CD14-positive monocyte (primary cell): ENCODE measurements around the gene TOMM6. TPM values are rescaled to one million over a fixed set of nuclear protein-coding genes. Genes with fewer than 3 reads are reported as not detected.

Source experiments
- DNase-seq, 3 donors: peaks; one replicate each; pipeline ENCODE4 v3.0.0-alpha.2; 2011 to 2022
- H2AFZ ChIP-seq: 2 replicates; pipeline ENCODE4 v1.6.0; 2012; ENCODE audit warnings: mild to moderate bottlenecking, low read depth, low read length, inconsistent platforms; ENCODE audit not compliant: insufficient read depth, poor library complexity, severe bottlenecking
- H3K27ac ChIP-seq, 2 donors: 1 replicate in 1 of 2; 2 replicates in 1 of 2; pipeline ENCODE4 v1.5.1; 2012 to 2013; ENCODE audit warnings: low read length in 2 of 2, control low read depth in 1 of 2, inconsistent platforms in 1 of 2, low read depth in 1 of 2, mild to moderate bottlenecking in 1 of 2
- H3K27me3 ChIP-seq, 2 donors: one replicate each; pipeline versions ENCODE4 v1.6.0 to v1.6.1; 2011 to 2013; ENCODE audit warnings: low read length in 2 of 2; ENCODE audit not compliant: control insufficient read depth in 2 of 2, insufficient read depth in 2 of 2
- H3K36me3 ChIP-seq, 2 donors: replicated peaks in 1 of 2; 1 replicate in 1 of 2; 2 replicates in 1 of 2; pipeline versions ENCODE4 v1.5.1 to v1.6.1; 2012 to 2013; ENCODE audit warnings: low read length in 2 of 2, control low read depth in 1 of 2, inconsistent platforms in 1 of 2, mild to moderate bottlenecking in 1 of 2; ENCODE audit not compliant: insufficient read depth in 2 of 2, control insufficient read depth in 1 of 2
- H3K4me1 ChIP-seq, 2 donors: 1 replicate in 1 of 2; 2 replicates in 1 of 2; pipeline versions ENCODE4 v1.5.1 to v1.6.1; 2012 to 2013; ENCODE audit warnings: low read length in 2 of 2, control low read depth in 1 of 2, inconsistent platforms in 1 of 2, mild to moderate bottlenecking in 1 of 2, moderate library complexity in 1 of 2; ENCODE audit not compliant: insufficient read depth in 2 of 2, control insufficient read depth in 1 of 2
- H3K4me2 ChIP-seq: replicated peaks from 2 replicates; pipeline ENCODE3; 2012; ENCODE audit warnings: low read length, moderate library complexity, mild to moderate bottlenecking; ENCODE audit not compliant: poor library complexity, severe bottlenecking; ENCODE audit errors: extremely low read depth
- H3K4me3 ChIP-seq, 3 experiments: fragments of 200-600 bp in 1 of 3; sonication (generic) in 1 of 3; replicated peaks in 1 of 3; 1 replicate in 2 of 3; 2 replicates in 1 of 3; pipeline ENCODE4 v1.5.1; 2011 to 2013; ENCODE audit warnings: low read length in 3 of 3, mild to moderate bottlenecking in 3 of 3, control low read depth in 2 of 3, low read depth in 2 of 3, inconsistent platforms in 1 of 3, moderate library complexity in 1 of 3
- H3K79me2 ChIP-seq: 2 replicates; pipeline ENCODE4 v1.6.0; 2012; ENCODE audit warnings: mild to moderate bottlenecking, control low read depth, inconsistent platforms, low read length, moderate library complexity; ENCODE audit not compliant: insufficient read depth
- H3K9ac ChIP-seq: 2 replicates; pipeline ENCODE4 v1.6.0; 2017; ENCODE audit warnings: low read length, mild to moderate bottlenecking; ENCODE audit not compliant: insufficient read depth, poor library complexity, severe bottlenecking
- H3K9me3 ChIP-seq, 2 donors: replicated peaks in 1 of 2; 1 replicate in 1 of 2; 2 replicates in 1 of 2; pipeline versions ENCODE4 v1.5.1 to v1.6.1; 2012 to 2013; ENCODE audit warnings: low read length in 2 of 2, control low read depth in 1 of 2; ENCODE audit not compliant: control insufficient read depth in 1 of 2, insufficient read depth in 1 of 2
- H4K20me1 ChIP-seq: 2 replicates; pipeline ENCODE4 v1.6.0; 2012; ENCODE audit warnings: mild to moderate bottlenecking, low read length, control low read depth, moderate library complexity; ENCODE audit not compliant: insufficient read depth
- H3K27ac Mint-ChIP-seq, 7 donors: one replicate each; pipeline ENCODE4 v1.8.0; 2020; ENCODE audit warnings: mild to moderate bottlenecking in 7 of 7, mixed read lengths in 7 of 7, moderate library complexity in 6 of 7, inconsistent platforms in 2 of 7
- H3K27me3 Mint-ChIP-seq, 3 donors: one replicate each; pipeline ENCODE4 v1.8.0; 2021 to 2022; ENCODE audit warnings: low read depth in 3 of 3, mild to moderate bottlenecking in 3 of 3, mixed read lengths in 3 of 3, moderate library complexity in 3 of 3, inconsistent platforms in 1 of 3
- H3K36me3 Mint-ChIP-seq, 2 donors: one replicate each; pipeline ENCODE4 v1.8.0; 2020; ENCODE audit warnings: mixed read lengths in 2 of 2, inconsistent platforms in 1 of 2, mild to moderate bottlenecking in 1 of 2
- H3K4me1 Mint-ChIP-seq: one replicate; pipeline ENCODE4 v1.8.0; 2020; ENCODE audit warnings: mild to moderate bottlenecking, mixed read lengths
- H3K4me3 Mint-ChIP-seq, 2 donors: one replicate each; pipeline ENCODE4 v1.8.0; 2020; ENCODE audit warnings: mild to moderate bottlenecking in 2 of 2, mixed read lengths in 2 of 2, moderate library complexity in 1 of 2
- H3K9me3 Mint-ChIP-seq, 7 donors: one replicate each; pipeline ENCODE4 v1.8.0; 2020 to 2022; ENCODE audit warnings: mixed read lengths in 7 of 7, mild to moderate bottlenecking in 6 of 7, moderate library complexity in 6 of 7, inconsistent platforms in 2 of 7
- CTCF ChIP-seq: fragments of 200-600 bp; IDR thresholded peaks from one replicate; pipeline ENCODE4 v1.8.0; 2022; ENCODE audit warnings: antibody characterized with exemption, mild to moderate bottlenecking
- WGBS: methylation state at CpG from one replicate; pipeline ENCODE4 v1.1.5; 2013; ENCODE audit warnings: missing lambda C conversion rate; ENCODE audit not compliant: insufficient coverage; 5-methylcytosine and 5-hydroxymethylcytosine counted together
- intact Hi-C, 2 donors: fragments of 100-400 bp; cut with micrococcal nuclease; formaldehyde crosslinking; loops; one replicate each; pipeline versions ENCODE4 v1.15.0 to v1.15.1; 2023
- polyA plus RNA-seq, 3 donors: library from polyadenylated mRNA; depleted of rRNA in 1 of 3; unstranded in 2 of 3; stranded (reverse) in 1 of 3; fragments of 300-500 nt in 2 of 3; fragments of >200 nt in 1 of 3; fragmentation: Illumina TruSeq in 2 of 3; gene quantifications; 1 replicate in 2 of 3; 2 replicates in 1 of 3; pipeline ENCODE4 v1.2.3, GENCODE V29; 2012 to 2021

The TOMM6 gene
- polyA plus RNA-seq, 3 donors: 271 to 382 (median 343) TPM

- Histone ChIP-seq H3K9me3 (no peaks in the 10 kb centered on the region), H3K27ac (no peak overlapping the region), H3K4me1 (peaks cover 0 to 5% of the 10 kb centered on the region in 2 donors), H3K9ac (no peak overlapping the region), H3K79me2 (no peaks in the 10 kb centered on the region), H3K27me3 (no peaks in the 10 kb centered on the region), H3K4me3 (no peak overlapping the region), H3K4me2 (no peak overlapping the region), H4K20me1 (no peaks in the 10 kb centered on the region), H3K36me3 (no peaks in the 10 kb centered on the region), H2AFZ (no peak overlapping the region)
- H3K9me3 Mint-ChIP-seq: peaks cover 0 to 3% (median 0%) of the 10 kb centered on the region in 7 donors
- intact Hi-C loops: no loop called here
- peak overlapping the region in 1 of 7 donors; percentile 68 for H3K27ac Mint-ChIP-seq
- H3K4me1 Mint-ChIP-seq: peaks cover 19% of the 10 kb centered on the region
- WGBS: 100% methylated on average over 1 of the region's 4 CpGs
- H3K36me3 Mint-ChIP-seq: peaks cover 2 to 3% of the 10 kb centered on the region in 2 donors
- no peak for TF ChIP-seq CTCF
- peaks cover 0 to 1% (median 0%) of the 10 kb centered on the region in 3 donors for H3K27me3 Mint-ChIP-seq
- H3K4me3 Mint-ChIP-seq: no peak overlapping the region
- DNase-seq: peak; percentile 5 to 42 (median 6)
These were observed 31.0 kb downstream of the TOMM6 start for GRCh38 chr6:41818271-41819054.

GRCh38 chr6:41821266-41821665, 33.8 kb downstream of the TOMM6 start:
- Histone ChIP-seq H4K20me1 (no peaks in the 10 kb centered on the region), H3K27ac (no peak overlapping the region), H3K4me1 (peaks cover 9 to 13% of the 10 kb centered on the region in 2 donors), H3K79me2 (no peaks in the 10 kb centered on the region), H3K27me3 (no peaks in the 10 kb centered on the region), H3K36me3 (no peaks in the 10 kb centered on the region), H3K4me2 (no peak overlapping the region), H3K9ac (no peak overlapping the region), H3K4me3 (no peak overlapping the region), H3K9me3 (no peaks in the 10 kb centered on the region), H2AFZ (no peak overlapping the region)
- Mint-ChIP-seq H3K27ac (peak overlapping the region in 1 of 7 donors; percentile 71), H3K27me3 (peaks cover 0 to 1% (median 0%) of the 10 kb centered on the region in 3 donors), H3K4me3 (no peak overlapping the region), H3K36me3 (peaks cover 2 to 4% of the 10 kb centered on the region in 2 donors), H3K4me1 (peaks cover 28% of the 10 kb centered on the region), H3K9me3 (peaks cover 0 to 3% (median 0%) of the 10 kb centered on the region in 7 donors)
- no peak for TF ChIP-seq CTCF
- no peak for DNase-seq
- WGBS: no CpG with 5 or more reads among the region's 4 CpGs
- intact Hi-C loops: no loop called here
